ENCODE results near the gene NTN1.

- no peak for TF ChIP-seq EZH2 (IDR thresholded peaks at IDR 0.05; ENCODE audit: borderline replicate concordance)
- no peak for TF ChIP-seq CTCF (IDR thresholded peaks at IDR 0.05; ENCODE audit: poor library complexity)
- TF ChIP-seq EZH2phosphoT487 (IDR thresholded peaks at IDR 0.05; ENCODE audit: low read depth, severe bottlenecking, unreplicated experiment) = no peak
Observed at GRCh38 chr17:9195411-9195810, 174.1 kb downstream of the NTN1 start.

Measured in hepatocyte (in vitro differentiated cells).